Measurements from ENCODE around the gene DYRK2.

DYRK2 gene

DNA sequence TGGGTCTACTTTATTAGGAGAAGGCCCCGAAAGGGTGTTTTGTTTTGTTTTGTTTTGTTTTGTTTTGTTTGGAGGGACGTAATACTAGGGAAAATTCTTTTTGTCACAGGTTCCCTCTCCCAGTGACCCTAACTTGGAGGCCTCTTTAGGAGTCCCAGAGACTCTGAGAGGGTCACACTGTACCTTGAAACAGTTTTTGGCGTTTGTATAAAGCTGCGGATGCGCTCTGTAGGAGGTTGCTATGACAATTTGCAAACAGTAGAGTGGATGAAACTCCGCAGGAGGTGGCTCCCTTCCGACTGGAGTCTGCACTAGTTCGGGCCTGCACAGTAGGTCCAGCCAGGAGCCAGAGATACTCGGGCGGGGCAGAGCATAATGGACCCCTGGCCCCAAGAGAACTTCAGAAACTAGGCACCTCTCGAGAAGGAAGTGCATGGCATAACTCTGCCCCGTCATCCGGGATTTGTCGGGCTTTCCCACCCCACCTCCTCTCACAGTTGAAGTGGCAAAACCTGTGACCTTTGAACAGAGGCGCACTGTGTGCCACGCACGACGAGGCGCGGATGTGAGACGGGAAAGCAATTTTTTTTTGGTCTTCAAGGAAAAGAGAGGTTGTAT is 1.3 kb upstream of the DYRK2 start:
- no peak for DNase-seq

DNA sequence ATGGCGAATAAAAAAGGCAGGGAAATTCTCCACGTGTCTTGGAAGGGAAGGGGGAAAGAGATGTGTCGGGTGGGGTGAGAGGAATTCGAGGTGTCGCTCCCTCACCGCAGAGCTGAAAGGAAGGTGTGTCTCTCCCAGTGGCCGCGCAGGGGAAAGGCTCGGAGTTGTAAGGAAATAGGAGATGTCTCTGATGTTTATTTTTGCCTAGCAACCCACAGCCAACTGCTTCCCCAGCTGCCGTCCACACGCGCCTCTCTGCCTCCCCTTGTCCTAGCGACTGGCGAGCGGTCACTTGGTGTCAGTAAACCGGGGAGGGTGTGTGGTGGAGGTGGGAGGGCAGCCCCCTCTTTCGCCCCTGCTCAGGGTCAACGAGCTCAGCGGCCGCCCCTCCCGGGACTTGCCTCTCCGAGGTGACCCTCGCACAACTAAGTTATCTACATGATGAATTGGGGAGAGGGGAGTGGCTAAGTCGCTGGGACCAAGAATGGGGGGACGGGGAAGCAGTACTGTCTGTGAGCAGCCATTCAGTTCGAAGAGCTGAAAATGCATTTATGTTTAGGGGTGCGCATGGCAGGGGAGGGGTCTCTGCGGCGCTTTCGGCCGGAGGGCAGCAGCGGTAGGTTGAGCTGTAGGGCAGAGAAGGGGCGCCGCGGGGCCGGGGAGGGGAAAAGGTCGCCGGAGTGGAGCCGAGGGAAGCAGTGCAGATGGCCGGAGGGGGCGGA is 585 bp upstream of the DYRK2 start:
- DNase-seq = peak; percentile 80

DNA sequence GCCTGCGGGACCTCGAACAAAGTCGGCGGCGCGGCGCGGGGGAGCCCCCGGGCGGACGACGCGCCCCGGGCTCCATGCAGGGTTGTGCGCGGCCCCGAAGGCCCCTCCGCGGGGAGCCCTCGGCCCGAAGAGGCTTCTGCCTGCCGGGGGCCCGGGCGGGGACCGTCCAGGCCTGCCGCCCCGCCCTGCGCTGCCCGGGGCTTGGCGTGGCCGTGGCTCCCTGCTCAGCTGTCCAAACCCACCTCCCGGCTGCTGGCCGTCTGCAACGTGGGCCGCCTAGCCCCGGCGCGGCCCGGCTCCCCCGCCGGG is 670 bp downstream of the DYRK2 start:
- DNase-seq = no peak

DNA sequence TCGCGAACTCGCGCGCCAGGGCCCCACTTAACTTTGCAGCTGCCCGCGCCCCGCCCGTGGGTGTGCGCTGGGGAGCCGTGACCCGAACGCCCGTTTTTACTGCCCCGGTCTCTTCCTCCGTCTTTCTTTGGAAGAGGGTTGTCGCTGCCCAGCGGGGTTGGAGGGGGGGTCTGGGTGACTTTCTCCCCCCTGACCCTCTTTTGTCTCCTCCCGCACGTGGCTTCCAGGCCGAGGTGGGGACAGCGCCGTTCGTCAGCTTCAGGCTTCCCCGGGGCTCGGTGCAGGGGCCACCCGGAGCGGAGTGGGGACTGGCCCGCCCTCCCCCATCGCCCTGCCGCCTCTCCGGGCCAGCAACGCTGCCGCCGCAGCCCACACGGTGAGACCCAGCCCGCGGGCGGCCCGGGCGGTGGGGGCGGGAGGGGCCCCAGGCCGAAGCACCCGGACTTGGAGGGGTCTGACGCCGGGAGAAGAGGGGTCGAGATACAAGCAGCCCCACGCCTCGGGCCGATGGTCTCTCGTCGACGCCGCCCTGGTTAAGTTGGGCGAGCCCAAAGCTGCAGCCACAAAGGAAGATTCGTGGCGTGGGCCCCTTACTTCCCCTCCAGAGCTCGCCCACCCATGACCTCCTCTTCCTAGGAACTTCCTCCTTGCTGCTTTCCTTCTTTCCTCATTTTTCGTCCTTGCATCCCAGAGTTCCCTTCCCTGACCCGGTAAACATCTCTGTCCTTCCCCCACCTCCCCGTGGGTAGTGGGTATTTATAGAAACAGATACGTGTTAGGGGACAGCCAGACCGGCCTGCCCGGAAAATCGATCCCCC is 1.2 kb downstream of the DYRK2 start:
- DNase-seq = no peak

DNA sequence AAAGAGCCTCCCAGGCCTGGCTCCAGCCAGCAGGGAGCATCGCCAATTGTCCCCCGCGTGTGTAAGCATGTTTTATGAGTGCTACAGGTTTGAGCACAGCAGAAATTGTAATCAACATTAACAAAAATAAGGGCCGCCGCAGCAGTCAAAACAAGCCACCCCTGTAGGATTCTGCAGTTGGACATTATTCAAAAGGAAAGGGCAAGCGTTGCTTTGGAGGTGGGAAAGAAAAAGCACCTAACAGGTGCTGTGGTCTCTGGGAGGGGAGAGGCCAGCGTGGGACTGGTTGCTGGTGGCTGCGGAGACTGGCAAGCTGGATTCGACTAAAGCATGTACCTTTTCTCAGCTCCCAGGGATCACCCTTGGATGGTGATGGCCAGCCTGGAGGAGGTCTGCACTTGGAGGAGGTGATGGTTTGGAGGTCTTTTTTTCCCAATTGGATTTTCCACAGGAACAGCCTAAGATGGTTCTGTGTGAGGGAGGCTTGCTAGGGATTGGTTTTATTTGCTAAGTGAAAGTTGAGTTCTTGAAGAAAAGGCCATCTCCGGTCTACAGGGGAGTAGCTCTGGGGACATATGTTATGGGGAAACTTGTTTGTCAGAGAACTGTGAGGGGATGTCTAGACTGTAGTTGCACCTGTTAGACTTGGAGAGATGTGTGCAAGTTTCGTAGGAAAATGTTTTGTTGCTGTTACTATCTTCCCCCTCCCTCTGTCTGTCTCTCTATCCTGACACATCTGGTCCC is 2.0 kb downstream of the DYRK2 start:
- DNase-seq = no peak

DNA sequence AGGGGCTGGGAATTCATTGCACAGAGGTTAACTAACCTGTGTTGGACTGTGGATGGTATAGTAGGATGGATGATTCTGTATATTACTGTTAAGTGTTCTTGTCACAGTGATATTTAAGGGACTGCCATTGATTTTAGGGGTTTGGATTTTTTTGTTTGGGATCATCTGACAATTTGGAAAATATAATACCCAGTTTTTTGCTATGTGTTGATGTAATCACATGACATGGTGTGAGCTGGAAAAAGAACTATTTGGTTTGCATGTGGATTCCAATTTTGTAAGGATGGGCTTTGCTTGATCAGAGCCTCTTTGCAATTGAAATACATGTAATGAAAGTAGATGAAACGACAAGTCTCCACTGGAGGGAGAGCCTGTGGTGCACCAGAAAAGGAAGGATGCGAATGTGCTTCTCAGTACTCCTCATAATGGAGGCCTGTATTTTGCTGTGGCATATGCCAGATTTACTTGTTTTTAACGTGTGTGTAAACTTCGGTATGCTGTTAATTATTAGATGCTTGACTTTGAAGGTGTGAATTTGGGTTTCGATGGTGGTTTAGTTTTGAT is 2.7 kb downstream of the DYRK2 start:
- DNase-seq = no peak

DNA sequence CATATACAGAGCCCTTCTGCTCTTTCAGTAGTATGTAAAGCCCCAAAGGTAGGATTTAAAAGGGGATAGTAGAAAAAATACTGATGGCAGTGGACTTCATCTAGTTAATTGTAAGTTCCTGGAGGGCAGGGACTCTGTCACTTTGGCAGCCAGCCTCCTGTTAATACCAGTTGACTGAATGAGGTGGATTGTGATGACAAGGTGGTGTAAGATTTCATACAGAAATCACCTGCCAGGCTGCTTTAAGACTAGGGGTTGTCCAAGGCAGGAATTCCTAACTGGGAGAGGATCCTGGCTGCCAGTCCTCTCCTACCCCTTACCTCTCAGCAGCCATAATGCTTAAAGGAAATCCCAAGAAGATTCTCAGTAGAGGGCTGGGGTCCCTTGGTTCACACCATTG is 7.3 kb downstream of the DYRK2 start:
- no peak for DNase-seq

DNA sequence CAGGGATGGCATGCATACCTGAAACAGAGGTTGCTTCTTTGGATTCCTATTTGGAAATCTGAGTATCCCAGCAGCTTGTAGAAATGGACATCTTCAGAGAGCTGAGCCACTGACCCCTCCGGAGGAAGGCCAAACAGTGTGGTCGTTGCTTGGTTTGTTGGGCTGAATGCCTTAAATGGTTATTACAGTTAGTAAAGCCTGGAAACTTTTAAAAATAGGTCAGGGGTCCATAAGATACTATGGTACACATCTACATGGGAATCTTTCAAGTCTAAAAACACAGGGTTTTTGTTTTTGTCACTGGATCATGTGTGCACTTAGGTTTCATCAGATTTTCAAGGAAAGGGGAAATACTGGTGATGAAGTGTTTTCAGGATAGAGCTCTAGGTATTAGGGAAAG is 7.7 kb downstream of the DYRK2 start:
- DNase-seq = no peak

DNA sequence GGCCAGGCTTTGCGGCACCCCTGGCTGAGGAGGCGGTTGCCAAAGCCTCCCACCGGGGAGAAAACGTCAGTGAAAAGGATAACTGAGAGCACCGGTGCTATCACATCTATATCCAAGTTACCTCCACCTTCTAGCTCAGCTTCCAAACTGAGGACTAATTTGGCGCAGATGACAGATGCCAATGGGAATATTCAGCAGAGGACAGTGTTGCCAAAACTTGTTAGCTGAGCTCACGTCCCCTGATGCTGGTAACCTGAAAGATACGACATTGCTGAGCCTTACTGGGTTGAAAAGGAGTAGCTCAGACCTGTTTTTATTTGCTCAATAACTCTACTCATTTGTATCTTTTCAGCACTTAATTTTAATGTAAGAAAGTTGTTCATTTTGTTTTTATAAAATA is 9.9 kb downstream of the DYRK2 start:
- DNase-seq = no peak

DNA sequence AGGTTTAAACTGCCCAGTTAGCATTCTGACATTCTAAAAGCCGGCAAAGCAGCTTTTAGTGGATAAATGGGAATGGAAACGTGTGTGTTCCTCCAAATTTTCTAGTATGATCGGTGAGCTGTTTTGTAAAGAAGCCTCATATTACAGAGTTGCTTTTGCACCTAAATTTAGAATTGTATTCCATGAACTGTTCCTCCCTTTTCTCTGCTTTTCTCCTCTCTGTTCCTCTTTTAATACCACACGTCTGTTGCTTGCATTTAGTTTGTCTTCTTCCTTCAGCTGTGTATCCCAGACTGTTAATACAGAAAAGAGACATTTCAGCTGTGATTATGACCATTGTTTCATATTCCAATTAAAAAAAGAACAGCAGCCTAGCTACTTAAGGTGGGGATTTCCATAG is 10.7 kb downstream of the DYRK2 start:
- no peak for DNase-seq

DNA sequence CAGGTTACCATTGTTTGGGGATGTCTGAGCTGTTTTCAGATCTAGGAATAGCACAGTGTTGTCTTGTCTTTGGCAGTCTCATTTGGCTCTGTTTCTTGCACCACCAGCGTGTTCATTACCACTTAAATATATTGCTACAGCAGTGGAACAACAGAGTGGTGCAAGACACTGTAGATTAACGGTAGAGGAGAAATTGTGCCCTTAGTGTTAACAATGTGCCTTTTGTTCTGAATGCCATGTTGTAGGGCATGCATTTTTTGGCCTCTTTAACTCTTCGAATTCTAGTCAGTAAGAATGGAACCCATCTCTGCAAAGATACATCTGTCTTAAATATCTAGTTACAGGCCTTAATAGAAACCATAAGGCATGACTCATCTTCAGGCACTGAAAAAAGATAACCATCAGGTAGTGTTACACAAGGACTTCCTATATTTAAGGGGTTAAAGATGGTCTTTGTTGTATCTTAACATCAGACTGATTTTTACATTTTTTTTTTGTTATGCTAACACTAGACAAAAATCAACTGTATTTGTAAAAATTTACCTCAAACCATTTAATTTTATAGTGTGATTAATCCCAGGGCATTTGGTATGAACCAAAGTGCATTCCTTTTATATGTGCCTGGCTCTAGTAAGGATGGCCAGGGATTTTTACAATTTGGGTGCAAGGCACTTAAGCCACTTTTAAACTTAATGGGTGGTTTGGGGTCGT is 12.9 kb downstream of the DYRK2 start:
- DNase-seq = no peak

DNA sequence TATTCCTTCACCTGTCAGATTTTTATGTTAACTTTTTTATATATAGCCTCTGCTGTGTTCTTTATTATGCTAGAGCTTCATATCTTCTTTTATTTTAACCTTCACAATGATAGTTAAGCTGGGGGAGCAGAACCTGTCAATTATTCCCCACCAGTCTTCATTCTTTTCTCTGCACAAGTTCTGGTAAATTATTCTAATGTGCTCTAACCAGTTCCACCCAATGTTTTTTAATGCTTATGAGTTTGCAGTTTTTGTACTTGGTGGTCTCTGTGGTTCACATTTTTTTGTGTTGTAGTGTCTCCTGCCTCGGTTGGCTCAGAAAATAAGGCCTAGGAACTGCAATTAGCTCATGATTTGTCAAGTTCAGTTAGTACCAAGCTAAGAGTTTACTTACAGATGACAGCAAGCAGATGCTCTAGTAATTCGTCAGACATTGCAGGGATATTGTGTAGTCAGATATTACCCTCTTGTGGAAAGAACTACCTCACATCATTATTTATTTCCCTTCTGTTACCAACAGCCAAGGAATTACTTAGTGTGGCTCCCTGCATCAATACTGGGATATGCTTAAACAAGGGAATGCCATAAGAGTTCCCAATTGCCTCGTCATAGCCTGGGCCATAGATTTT is 14.5 kb downstream of the DYRK2 start:
- DNase-seq = no peak

DNA sequence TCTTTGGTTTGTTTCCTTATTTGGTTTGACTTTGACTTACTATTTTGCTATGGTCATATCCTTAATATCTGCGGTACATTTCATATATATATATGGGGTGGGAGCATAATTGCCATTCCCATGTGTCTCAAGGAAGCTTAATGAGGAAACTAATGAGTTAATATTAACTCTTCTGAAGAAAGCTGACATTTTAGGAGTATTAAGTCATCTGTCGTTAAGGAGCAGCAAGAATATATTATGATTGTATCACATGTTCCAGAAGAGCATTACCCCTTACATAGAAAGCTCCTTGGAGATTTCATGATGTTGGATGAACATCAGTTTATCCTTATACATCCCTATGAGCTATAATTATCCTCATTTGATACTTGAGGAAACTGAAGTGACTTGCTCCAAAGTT is 15.6 kb downstream of the DYRK2 start:
- DNase-seq = no peak

DNA sequence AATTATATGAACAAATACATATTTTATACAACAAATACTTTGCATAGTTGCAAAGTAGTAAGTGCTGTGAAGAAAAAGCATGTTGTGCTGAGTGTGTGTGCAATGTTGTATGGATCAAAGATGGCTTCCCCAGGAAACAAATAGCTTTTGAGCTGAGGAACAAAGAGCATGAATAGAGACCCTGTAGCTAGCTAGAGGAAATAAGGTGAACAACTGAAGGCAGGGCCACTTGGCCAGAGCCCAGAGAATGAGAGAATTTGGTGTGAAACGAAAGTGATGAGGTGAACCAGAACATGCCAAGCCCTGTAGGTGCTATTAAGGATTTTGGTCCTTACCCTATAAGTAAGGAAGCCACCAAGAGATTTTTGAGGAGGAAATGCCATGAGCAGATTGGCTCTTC is 17.1 kb downstream of the DYRK2 start:
- DNase-seq = no peak

DNA sequence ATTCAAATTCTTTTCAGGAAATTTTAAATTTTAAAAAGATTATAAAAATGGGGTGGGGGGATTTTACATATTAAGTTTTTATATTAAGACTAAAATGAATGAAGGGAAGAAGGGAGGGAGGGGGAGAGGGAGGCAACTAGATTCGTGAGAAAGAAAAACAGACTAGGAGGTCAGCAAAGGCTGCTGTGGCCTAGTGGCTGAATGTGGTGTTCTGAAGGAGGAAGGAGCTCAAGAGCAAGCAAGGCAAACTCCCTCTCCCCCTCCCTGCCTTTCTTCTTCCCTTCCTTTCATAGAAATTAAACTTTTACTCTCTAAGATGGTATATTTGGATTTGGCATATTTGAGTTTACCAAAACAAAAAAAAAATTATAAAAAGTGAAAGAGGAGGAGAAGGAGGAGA is 18.1 kb downstream of the DYRK2 start:
- no peak for DNase-seq

DNA sequence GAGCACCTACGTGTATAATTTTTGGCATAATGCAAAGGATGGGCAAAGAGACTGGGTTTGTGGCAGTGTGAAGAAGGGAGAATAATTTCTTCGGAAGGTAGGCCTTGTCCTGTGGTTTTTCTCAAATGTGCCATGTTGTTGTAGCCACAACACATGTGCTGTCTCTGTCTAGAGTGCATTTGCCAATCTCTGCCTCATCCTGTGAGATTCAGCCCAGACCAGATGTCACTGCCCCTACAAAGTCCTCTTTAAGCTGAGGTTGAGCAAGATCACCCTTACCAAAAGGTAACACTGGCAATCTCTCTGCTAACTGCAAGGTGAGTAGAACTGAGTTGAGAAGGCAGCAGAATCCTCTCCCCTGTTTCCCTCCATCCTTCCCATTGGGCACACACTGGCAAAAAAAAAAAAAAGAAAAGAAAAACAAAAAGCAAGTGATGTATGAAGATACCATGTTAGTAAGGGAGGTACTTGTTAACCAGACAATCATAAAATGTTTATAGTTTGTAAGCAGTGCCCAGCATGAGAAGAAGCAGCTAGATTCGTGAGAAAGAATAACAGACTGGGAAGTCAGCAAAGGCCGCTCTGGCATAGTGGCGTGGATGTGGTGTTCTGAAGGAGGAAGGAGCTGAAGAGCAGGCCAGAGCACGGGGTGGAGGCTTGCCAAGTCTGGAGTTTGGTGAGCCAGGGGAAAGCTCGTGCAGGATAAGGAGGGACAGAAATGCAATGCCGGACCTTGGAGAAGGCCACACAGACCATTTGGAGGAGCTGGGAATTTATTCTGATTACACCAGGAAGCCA is 18.9 kb downstream of the DYRK2 start:
- no peak for DNase-seq

DNA sequence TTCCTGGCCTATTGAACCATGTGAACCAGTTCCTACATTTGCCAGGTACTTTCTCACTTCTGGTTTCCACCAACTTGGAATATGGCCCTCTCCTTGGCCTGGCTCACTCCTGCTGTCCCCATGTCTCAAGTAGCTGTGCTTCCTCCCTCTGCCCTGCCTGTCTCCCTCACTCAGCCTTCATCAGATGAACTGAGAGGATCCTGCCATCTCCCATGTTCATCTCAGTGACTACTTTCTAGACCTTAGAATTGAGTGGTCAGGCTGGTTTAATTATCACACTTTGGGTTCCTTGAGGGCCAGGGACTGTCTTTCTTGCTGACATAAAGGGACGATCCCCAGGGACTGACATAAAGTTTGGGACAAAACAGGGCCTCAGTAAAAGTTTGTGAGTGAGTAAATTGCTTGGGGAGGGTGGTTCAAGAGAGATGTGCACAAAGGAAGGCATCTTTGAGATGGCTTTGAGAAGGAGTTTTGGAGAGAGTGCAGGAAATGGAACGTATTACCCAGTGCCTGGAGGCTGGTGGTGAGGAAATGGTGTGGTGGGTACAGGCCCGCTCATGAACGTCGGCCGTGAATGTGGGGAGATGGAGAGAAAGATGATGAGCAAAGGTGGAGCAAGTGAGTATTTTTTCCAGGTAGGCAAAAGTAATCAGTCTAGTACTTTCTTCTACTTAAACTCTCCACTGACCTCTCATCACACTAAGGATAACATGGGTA is 20.8 kb downstream of the DYRK2 start:
- DNase-seq = no peak

DNA sequence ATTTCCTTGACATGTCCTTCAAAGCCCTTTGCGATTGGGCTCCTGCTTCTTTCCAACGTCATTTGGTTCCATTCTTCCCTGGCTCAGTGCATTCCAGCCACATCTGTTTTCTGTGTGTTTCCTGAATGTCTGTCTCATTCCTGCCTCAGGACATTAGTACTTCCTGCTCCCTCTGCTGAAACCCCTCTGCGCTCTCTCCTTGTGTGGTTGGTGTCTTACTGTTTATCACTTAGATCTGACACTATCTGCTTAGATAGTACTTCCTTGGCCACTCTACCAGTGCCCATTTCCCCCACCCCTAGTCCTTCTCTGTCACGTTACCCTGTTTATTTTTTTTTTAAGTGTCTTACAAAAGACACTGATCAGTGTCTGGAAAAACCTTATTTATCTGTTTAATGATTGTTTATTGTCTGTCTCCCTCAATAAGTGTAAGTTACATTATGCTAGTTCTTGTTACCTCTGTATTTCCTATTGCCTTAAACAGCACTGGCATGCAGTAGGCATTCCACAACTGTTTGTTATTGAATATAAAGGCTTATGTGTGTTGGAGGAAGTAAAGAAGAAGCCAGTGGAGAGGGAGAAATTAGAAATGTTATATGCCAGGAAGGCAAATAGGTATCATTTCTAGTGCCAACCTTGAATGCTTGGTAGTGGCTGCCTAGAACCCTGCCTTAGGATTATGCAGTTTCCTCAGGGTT is 21.5 kb downstream of the DYRK2 start:
- DNase-seq = no peak

DNA sequence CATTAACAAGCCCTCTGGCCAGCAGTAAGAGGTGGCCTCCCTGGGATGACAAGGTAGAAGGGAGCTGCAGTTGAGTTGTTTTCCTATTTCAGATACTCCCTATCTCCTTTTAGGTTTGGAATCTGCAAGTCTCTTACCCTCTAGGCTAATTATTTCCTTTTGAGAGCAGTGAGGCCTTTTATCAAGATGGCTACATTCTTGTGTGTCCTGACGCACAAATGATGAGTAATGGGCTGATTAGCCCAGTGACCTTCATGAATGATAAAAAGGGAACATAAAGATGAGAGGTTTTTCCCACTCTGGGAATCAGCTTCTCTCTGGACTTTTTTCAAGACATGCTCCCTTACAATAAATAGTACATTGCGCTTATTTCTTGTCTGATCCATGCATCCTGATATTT is 22.9 kb downstream of the DYRK2 start:
- no peak for DNase-seq

DNA sequence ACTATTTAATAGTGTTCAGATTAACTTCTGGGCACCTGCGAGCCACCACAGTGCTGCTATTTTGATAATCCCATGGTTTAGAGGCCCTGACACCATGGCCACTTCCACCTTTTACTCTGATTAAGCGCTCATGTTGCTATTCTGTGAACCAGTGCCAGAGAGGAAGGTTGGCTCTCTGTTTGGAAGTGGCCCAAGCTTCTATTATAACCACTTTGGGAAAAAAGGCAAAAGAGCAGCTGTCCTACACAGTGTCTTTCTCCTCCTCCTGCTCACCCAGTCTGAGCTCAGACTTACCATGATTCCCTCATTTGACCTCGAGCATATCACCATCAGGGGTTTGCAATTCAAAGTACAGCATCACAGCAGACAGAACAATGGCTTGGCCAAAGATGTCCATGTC is 23.3 kb downstream of the DYRK2 start:
- no peak for DNase-seq

All from SHP77 treated with DMSO at 0.1 percent for 48 hours (cell line).